ENCODE data around the gene IRS1.

The IRS1 gene

DNA sequence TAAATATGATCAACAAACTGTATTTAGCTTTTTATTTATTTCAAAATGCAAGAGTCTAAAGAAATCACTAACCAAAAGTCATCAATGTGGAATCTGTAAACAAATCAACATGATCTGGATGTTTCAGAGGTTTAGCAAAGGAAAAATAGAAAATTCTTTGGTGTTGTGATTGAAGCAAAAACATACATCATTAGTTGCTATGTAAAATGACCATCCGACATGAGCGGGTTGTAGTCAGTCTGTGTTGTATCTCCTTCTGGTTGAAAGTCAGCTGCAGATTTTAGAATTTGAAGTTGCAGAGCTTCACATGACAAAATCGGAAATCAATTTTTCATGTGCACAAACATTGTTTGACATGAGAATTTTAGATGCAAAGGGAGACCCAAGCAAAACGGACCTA lies 63.2 kb downstream of the IRS1 start:
- Histone ChIP-seq H3K27ac (no peak overlapping the region), H3K9me3 (no peaks in the 10 kb centered on the region), H3K4me1 (peaks cover 0 to 25% (median 12%) of the 10 kb centered on the region in 4 donors), H3K27me3 (no peaks in the 10 kb centered on the region), H3K4me3 (no peak overlapping the region), H3K36me3 (peaks cover 0 to 7% (median 4%) of the 10 kb centered on the region in 3 donors)
- no peak for TF ChIP-seq CTCF (IDR thresholded peaks at IDR 0.05)
- no peak for DNase-seq
- intact Hi-C loops (cut with DNase I; ENCODE audit: low total_unique reads), result no loop called here

DNA sequence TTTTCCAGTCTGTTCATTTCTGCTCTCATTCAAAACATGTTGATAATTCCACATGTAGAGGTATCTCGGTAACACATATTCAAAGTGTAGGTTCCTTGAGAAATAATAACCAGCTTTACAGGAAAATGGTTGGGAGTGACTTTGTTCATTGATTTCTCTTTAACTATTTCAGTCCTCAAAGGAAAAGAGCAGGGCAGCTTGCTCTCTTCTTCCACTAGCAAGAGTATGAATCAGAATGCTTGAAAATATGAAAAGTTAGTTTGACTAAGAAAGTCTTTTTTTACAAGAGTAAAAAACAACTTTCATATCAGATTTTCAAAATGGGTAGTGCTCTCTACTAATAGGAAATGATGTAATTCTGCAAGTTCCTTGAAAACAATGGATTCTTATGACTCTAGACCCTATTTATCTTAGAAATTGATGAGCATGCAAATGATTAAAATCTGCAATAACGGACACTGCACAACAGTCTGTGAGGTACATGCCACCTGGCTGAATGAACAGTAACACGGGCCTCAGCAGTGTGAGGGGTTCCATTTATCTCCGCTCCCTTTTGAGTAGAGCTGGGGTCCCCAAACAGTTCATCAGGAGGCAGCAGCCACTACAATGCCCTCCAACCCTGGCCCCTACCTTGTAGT lies 65.6 kb downstream of the IRS1 start:
- Histone ChIP-seq H3K36me3 (peaks cover 0 to 7% (median 4%) of the 10 kb centered on the region in 3 donors), H3K9me3 (no peaks in the 10 kb centered on the region), H3K27me3 (no peaks in the 10 kb centered on the region), H3K4me3 (no peak overlapping the region), H3K4me1 (peaks cover 0 to 8% (median 6%) of the 10 kb centered on the region in 4 donors), H3K27ac (no peak overlapping the region)
- TF ChIP-seq CTCF (IDR thresholded peaks at IDR 0.05), result no peak
- DNase-seq, result no peak
- intact Hi-C loops (cut with DNase I; ENCODE audit: low total_unique reads), result no loop called here

DNA sequence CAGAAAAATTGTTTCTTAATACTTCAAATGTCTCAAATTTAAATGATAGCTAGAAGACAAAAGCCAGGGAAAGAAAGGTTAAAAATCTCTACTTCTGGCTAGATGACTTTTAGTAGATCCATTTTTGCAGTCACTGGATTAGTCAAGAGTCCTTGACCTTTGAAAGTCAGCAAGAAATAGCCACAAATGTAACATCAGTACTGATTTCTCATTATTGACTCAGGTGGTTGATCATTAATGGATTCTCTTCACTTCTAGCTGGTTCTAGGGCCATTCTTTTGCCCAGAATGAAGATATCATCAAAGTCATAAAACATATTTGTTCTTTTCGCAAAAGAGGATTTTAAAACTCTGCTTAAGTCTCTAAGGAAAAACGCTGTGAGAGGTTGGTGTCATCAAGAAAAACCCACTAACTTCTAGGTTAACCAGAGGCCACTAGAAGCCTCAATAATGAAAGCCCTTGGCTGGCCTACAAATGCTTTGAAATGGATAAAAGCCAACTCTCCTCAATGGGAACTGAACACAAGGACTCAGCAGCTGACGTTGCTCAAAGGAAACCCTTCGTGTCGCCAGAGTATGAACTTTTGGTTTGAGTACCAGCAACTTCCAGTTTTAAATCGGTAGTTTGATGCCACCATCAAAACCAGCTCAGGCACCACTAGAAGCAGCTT lies 66.3 kb downstream of the IRS1 start:
- Histone ChIP-seq H3K4me3 (no peak overlapping the region), H3K27me3 (no peaks in the 10 kb centered on the region), H3K4me1 (peaks cover 0 to 3% (median under 1%) of the 10 kb centered on the region in 4 donors), H3K9me3 (no peaks in the 10 kb centered on the region), H3K27ac (no peak overlapping the region), H3K36me3 (peaks cover 0 to 7% (median 4%) of the 10 kb centered on the region in 3 donors)
- no peak for DNase-seq
- TF ChIP-seq CTCF (IDR thresholded peaks at IDR 0.05), result no peak
- intact Hi-C loops (cut with DNase I; ENCODE audit: low total_unique reads), result no loop called here

DNA sequence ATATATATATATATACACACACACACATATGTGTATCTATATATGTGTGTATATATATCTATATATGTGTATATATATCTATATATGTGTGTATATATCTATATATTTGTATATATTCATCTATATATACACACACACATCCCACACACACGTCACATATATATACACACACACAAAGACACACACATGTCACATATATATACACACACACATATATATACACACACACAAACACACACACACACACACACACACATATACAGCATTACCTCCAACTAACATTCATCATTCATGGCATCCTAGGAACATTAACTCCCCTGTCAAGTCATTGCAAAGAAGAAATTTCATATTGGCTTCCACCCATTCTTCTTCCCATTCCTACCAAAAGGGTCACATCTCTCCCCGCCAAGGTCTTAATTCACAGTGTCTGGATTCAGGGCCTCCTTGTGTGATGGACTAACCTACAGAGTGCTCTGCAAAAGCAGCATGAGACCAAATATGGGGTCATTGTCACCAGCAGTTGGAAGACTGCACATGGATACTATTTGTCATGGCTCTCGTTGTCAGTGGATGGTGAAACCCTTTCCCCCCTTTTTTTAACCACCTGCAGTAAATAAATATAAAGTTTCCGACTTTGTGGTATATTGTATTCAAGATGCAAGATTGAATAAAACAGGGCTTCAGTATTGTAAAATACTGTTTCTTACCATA lies 67.0 kb downstream of the IRS1 start:
- no peak for DNase-seq
- TF ChIP-seq CTCF (IDR thresholded peaks at IDR 0.05), result no peak
- intact Hi-C loops (cut with DNase I; ENCODE audit: low total_unique reads), result no loop called here
- Histone ChIP-seq H3K4me3 (no peak overlapping the region), H3K27me3 (no peaks in the 10 kb centered on the region), H3K27ac (no peak overlapping the region), H3K36me3 (peaks cover 0 to 7% (median 4%) of the 10 kb centered on the region in 3 donors), H3K4me1 (no peaks in the 10 kb centered on the region), H3K9me3 (no peaks in the 10 kb centered on the region)

DNA sequence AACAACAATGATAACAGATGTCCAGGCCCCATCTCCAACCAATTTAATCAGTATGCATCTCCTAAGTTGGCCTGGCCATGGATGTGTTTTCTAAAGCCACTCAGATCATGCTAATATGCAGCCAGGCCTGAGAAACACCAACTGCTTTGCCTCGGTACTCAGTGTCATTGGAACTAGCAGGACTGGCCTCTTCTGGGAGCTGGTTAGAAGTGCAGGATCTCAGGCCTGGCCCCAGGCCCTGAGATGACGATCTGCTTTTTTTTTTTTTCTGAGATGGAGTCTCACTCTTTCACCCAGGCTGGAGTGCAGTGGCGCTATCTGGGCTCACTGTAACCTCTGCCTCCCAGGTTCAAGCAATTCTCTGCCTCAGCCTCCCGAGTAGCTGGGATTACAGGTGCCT lies 69.1 kb downstream of the IRS1 start:
- Histone ChIP-seq H3K4me1 (peaks cover 0 to 1% (median under 1%) of the 10 kb centered on the region in 4 donors), H3K9me3 (no peaks in the 10 kb centered on the region), H3K4me3 (no peak overlapping the region), H3K36me3 (peaks cover 0 to 7% (median 0%) of the 10 kb centered on the region in 3 donors), H3K27me3 (no peaks in the 10 kb centered on the region), H3K27ac (no peak overlapping the region)
- DNase-seq, result no peak
- no peak for TF ChIP-seq CTCF (IDR thresholded peaks at IDR 0.05)
- intact Hi-C loops (cut with DNase I; ENCODE audit: low total_unique reads), result no loop called here

All from tibial artery (tissue), 4 donors.